GM04504 (cell line): ENCODE results near the gene KIFC3.
"Not testable (repeated sequence)": the region's sequence is repeated elsewhere in the genome, so short reads cannot be mapped to it uniquely, and the experiment has no call there.

Experiments
- DNase-seq: peaks from one replicate; pipeline ENCODE4 v3.0.0-alpha.2; 2012; ENCODE audit warnings: low read depth

KIFC3 gene

DNA sequence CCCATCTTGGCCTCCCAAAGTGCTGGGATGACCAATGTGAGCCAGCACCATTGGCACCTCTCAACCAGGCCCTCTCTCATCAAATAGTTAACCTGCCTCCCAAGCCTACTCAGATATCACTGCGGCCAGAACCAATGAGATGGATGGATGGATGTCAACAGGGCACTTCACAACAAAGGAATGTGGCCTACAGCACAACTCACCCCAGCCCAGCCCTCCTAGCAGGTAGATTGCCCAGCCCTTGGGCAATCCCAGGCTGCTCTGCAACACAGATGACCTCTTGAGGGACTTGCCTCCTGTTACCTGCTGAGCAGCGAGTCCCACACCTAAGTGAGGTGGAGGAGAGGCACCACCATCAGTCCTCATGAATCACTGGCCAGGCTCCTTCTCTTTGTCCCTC, 22.6 kb upstream of the KIFC3 start:
- DNase-seq = no peak

GRCh38 chr16:57823836-57824235, 21.5 kb upstream of the KIFC3 start:
- DNase-seq = no peak

GRCh38 chr16:57822856-57823255, 20.6 kb upstream of the KIFC3 start:
- no peak for DNase-seq

DNA sequence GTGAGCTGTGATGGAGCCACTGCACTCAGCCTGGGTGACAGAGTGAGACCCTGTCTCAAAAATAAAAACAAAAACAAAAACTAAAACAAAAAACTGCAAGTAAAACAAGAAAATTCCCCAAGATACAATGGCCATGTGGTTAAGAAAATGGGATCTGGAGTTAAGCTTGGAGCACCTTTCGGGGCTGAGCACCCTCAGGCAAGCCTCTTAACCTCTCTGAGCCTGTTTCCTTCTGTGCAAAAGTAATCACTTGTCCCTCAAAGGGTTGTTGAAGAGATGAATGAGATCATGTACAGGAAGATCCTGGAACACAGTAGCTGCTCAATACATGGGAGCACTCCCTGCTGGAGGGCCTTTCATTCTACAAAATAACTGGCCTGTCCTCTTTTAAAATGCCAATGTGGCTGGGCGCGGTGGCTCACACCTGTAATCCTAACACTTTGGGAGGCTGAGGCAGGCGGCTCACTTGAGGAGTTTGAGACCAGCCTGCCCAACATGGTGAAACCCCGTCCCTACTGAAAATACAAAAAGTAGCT, 19.8 kb upstream of the KIFC3 start:
- no peak for DNase-seq

- no peak for DNase-seq
Measured at GRCh38 chr16:57821149-57821971, 19.1 kb upstream of the KIFC3 start.

- no peak for DNase-seq
Measured at GRCh38 chr16:57818377-57819064, 16.2 kb upstream of the KIFC3 start.

- no peak for DNase-seq
Measured at GRCh38 chr16:57817680-57818079, 15.4 kb upstream of the KIFC3 start.

GRCh38 chr16:57815987-57816745, 13.9 kb upstream of the KIFC3 start:
- peak; percentile 86 for DNase-seq

DNA sequence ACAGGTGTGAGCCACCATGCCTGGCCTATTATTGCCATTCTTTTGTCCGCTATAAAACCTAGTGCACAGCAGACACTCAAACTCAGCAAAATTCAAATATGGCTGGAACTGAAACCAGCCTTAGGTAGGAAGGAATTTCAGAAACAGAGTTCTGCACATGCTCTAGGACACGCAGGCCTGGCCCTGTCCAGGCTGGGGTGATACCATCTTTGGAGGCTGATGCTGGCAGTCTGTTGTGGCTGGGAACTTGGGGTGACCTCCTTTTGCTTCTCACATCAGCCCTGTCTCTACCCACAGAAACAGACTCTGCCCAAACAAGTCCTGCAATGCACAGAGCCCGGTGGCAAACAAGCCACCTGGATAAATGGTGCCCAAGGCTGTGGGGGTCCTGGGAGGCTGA, 12.6 kb upstream of the KIFC3 start:
- DNase-seq = no peak

- no peak for DNase-seq
Measured at GRCh38 chr16:57813466-57813865, 11.2 kb upstream of the KIFC3 start.

GRCh38 chr16:57811340-57811739, 9.0 kb upstream of the KIFC3 start:
- DNase-seq = not testable (repeated sequence)

GRCh38 chr16:57810197-57811031, 8.1 kb upstream of the KIFC3 start:
- DNase-seq = peak; percentile 87

DNA sequence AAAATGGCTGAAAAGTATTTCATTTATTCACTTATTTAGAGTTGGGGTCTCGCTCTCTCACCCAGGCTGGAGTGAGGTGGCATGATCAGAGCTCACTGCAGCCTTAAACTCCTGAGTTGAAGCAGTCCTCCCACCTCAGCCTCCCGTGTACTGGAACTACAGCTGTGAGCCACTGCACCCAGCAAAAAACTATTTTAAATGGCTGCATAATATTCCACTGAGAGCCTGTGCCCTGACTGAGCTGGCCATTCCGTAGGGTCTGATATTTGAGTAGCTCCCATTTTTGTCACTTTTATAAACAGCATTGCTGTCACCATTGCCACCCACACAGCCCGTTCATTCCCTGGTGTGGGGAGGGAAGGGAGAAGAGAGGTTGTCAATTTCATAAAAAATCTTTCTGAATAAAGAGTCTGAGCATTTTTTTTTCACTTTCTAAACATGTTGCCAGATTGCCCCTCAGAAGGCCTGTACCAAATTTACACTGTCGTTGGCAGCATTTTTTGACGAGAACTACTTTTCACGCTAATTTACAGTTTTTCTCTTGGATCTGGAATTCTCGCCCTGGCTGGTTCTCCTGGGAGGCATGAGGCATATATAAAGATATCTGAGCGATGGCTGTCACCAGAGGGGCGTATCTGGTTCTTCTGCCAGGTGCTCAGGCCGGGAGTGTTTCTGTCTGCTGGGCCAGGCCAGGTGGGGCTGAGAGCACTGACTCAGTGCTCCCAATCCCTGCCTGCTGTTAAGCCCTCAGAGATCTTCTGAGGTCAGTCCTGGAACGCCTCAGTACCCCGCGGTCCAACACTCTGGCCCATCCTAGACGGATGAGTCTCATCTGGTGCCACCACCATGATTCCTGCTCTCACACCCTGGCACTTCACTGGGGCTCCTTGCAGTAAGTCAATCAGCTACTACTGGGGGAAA, 7.2 kb upstream of the KIFC3 start:
- no peak for DNase-seq

DNA sequence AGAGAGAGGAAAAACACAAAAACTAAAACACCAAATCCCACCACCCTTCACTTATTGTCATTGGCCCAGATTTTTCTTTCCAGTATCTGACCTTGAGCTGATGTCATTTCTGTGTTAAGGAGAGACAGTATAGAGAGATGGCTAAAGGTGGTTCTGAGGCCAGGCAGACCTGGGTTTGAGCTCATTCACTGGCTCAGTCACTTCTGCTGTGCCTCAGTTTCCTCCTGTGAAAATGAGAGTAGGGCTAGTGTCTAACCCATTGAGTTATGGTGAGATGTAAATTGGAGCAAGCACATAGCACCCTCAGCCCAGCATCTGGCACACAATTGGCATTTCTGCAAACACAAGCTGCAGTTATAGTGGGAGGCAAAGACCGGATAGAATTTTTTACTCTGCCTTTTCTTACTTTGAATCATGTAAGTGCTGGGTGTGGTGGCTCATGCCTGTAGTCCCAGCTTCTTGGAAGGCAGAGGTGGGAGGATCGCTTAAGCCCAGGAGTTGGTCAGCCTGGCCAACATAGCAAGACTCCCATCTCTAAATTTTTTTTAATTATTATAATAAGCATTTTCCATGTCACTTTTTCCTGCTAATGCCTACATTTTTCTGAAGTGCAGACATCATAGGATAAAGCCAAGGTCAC, 6.4 kb upstream of the KIFC3 start:
- no peak for DNase-seq

DNA sequence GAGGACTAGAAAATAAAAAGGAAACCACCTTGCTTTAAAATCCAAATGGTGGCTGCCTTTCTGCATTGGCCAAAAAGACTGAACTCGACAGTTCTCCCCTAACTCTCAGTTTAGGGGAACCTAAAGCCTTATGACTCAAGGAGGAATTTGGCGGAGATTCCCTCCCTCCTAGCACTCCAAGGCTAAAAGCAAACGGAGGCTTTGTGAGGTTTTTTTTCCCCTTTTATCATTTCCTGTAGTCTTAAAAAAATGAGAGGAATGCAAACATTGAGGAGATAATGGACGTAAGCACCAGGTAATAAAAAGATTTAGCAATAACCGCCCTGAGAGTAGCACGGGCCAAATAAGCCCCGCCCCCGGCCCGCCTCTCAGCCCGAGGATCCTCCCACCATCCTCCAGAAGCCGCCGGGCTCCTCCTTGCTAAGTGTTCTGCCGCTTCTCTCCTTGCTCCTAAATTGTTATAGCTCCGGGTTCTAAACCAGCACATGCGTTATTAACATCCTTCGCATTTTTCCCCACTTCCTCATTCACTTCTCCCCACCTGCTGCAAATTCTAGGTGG, 5.8 kb upstream of the KIFC3 start:
- DNase-seq = peak; percentile 84

DNA sequence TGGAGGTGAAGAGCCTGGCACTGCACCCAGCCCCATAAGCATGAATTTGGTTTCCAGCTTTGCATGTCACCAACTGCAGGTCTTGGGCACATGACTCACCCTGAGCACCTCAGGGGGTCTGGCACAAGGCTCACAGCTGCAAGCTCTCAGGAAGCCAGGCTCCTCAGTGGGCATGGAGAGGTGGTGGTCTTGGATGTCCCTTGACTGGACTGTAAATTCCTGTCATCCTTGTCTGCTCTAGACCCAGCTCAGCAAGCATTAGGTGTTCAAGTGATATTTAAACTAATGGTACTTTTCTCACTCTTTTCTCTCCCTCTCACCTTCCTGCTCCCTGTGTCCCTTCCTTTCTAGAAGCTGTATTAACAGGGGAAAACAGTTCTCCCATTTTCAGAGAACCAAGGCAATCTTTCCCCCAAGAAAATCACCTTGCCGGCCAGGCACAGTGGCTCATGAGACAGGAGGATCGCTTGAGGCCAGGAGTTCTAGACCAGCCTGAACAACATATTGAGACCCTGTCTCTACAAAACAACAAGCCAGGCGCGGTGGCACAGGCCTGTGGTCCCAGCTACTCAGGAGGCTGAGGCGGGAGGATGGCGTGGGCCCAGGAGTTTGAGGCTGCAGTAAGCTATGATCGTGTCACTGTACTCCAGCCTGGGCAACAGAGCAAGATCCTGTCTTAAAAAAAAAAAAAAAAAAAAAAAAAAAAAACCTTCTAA, 5.1 kb upstream of the KIFC3 start:
- no peak for DNase-seq

GRCh38 chr16:57805176-57805575, 2.9 kb upstream of the KIFC3 start:
- DNase-seq = no peak

- no peak for DNase-seq
Measured at GRCh38 chr16:57804111-57804837, 2.0 kb upstream of the KIFC3 start.
